ENCODE measurements around the gene CD19. TPM values are rescaled to one million over a fixed set of nuclear protein-coding genes. Genes with fewer than 3 reads are reported as not detected.

Gene CD19
- polyA plus RNA-seq, 1 donor, result 0.65 TPM

DNA sequence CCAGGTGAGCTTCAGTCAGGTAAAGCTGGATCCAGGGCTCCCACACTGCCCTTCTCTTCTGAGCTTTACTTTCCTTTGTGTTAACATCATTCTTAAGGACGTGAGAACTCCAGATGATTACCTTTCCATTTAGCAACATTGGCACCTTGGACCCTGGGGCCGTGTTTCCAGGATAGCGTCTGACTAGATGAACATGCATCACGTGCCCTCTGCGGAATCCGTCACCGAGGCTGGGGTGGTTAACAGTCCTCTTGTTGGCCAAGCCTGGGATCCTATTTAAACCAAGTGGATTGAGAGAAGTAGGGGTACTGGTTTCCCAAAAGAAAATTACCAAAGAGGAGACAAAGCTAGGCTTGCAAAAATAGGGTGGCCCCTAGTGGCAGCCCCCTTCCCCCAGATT lies 49.2 kb downstream of the CD19 start:
- DNase-seq (ENCODE audit: low read depth), result no peak

- DNase-seq (ENCODE audit: low read depth), result no peak
These were observed 49.7 kb downstream of the CD19 start for GRCh38 chr16:28981517-28981916.

DNA sequence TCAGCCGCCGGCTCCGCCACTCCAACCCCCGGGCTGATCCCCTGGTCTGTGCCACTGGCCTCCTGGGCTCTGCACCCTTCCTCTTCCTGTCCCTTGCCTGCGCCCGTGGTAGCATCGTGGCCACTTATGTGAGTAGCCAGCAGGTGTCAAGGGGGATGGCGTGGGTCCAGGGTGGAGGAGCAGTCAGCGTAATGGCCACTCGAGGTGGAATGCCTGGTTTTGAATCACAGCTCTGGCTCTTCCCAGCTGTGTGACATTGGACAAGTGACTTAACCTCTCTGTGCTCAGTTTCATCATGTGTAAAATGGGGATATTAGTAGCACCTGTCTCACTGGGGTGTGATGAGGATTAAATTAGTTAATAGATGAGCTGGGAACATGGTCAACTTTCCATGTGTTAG lies 50.6 kb downstream of the CD19 start:
- no peak for DNase-seq (ENCODE audit: low read depth)

GRCh38 chr16:28982949-28983348 lies 51.2 kb downstream of the CD19 start:
- DNase-seq (ENCODE audit: low read depth), result no peak

- DNase-seq (ENCODE audit: low read depth), result no peak
These were observed 51.9 kb downstream of the CD19 start for GRCh38 chr16:28983644-28984043.

- no peak for DNase-seq (ENCODE audit: low read depth)
These were observed 52.3 kb downstream of the CD19 start for GRCh38 chr16:28984091-28984490.

DNA sequence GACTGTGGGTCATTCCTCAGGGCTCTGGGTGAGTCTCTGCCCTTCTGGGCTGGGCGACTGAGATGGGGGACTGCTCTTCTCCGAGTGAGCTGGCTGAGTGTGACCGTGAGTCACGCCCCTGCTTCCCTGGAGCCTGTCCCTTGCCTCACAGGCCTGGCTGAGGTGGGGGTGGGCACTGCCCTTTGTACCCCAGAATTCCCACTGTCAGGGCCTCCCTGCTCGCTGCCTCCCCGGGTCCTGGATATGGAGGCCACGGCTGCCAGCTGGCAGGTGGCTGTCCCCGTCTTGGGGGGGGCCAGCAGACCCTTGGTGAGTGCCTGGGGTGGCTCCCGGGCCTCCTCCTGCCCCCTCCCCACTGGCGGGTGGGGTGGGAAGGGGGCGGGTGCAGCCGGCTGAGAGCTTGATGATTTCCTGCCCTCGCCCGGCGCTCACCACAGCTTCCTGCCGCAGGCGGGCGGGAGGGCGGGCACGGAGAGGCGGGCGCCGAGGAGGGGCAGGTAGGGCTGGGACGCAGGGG lies 52.9 kb downstream of the CD19 start, which contains the start of gene LAT:
Gene LAT (plus strand): TSS at position 434 of the 517 bp plus-strand sequence. CDS start 366 bp downstream, outside the sequence.
- DNase-seq (ENCODE audit: low read depth), result no peak

DNA sequence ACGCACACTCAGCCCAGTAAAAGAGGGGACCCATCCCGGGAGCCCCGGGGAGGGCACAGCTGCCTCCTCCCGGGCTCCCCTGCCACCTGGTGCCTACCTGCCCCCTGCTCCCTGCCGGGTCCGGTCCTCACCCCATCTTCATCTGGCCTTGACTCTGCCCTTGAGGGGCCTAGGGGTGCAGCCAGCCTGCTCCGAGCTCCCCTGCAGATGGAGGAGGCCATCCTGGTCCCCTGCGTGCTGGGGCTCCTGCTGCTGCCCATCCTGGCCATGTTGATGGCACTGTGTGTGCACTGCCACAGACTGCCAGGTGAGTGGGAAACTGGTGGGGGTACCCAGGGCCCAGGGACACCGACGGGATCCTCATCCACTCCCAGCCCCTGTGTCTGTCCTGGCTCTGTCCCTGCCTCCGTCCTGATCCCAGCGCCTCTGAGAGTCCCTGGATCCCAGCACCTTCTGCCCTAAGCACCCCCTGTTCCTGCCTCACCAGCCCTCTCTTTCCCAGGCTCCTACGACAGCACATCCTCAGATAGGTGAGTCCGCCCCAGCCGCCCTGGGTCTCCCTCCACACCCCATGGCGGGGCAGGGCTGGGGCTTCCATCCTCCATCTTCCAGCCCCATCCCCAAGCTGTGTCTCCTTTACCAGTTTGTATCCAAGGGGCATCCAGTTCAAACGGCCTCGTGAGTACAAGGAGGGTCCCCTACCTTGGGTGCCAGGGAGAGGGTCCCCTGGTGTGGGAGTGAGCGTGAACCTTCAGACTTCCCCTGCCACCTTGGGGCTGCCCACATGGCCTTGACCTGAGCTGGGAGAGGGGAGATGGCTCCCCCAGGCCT lies 53.7 kb downstream of the CD19 start:
- no peak for DNase-seq (ENCODE audit: low read depth)

- DNase-seq (ENCODE audit: low read depth), result no peak
These were observed 54.3 kb downstream of the CD19 start for GRCh38 chr16:28986046-28986445.

GRCh38 chr16:28986492-28986891 lies 54.7 kb downstream of the CD19 start:
- DNase-seq (ENCODE audit: low read depth), result no peak

- DNase-seq (ENCODE audit: low read depth), result no peak
These were observed 55.5 kb downstream of the CD19 start for GRCh38 chr16:28987170-28987853.

Other genes with a start within 250 kb of the CD19 start
- 313 TPM for gene EIF3C, start 220.5 kb upstream of the CD19 start, polyA plus RNA-seq (ENCODE audit: insufficient read length)
- 0.86 TPM for gene NPIPB9, start 180.2 kb upstream of the CD19 start, polyA plus RNA-seq (ENCODE audit: insufficient read length)
- gene ATXN2L, start 109.0 kb upstream of the CD19 start, polyA plus RNA-seq (ENCODE audit: insufficient read length), result 75.1 TPM
- 145 TPM for gene TUFM, start 85.6 kb upstream of the CD19 start, polyA plus RNA-seq (ENCODE audit: insufficient read length)
- 43.7 TPM for gene SH2B1, start 68.1 kb upstream of the CD19 start, polyA plus RNA-seq (ENCODE audit: insufficient read length)
- 688 TPM for gene ATP2A1, start 53.5 kb upstream of the CD19 start, polyA plus RNA-seq (ENCODE audit: insufficient read length)
- gene RABEP2, start 6.7 kb upstream of the CD19 start, polyA plus RNA-seq (ENCODE audit: insufficient read length), result 13.2 TPM
- gene NFATC2IP, start 19.0 kb downstream of the CD19 start, polyA plus RNA-seq (ENCODE audit: insufficient read length), result 29.3 TPM
- 23.8 TPM for gene SPNS1, start 42.8 kb downstream of the CD19 start, polyA plus RNA-seq (ENCODE audit: insufficient read length)
- gene LAT, start 53.1 kb downstream of the CD19 start, polyA plus RNA-seq (ENCODE audit: insufficient read length), result 3.1 TPM

Measured in forelimb muscle (tissue), 1 donor.